B cell (primary cell): Measurements from ENCODE around the gene LIPH. TPM values are rescaled to one million over a fixed set of nuclear protein-coding genes. Genes with fewer than 3 reads are reported as not detected.

Experiments
- ATAC-seq: fragments of 200-7000 bp; cut with Tn5 transposase; one replicate; pipeline ENCODE4 v1.10.0; 2021; ENCODE audit warnings: low read depth, mild to moderate bottlenecking, moderate number of reproducible peaks, moderate library complexity
- CTCF ChIA-PET: fragments of 350-600 bp; sonication (Branson Sonifier 250); formaldehyde crosslinking; loops from one replicate; lab custom pipeline; 2021; ENCODE audit warnings: antibody characterized with exemption, inconsistent platforms; lab: Charles Lee
- POLR2A ChIA-PET: fragments of 350-600 bp; sonication (Branson Sonifier 250); formaldehyde crosslinking; loops from one replicate; lab custom pipeline; 2021; ENCODE audit warnings: antibody characterized with exemption; lab: Charles Lee
- DNase-seq: peaks from one replicate; pipeline ENCODE4 v3.0.0; 2013
- H2AFZ ChIP-seq: 2 replicates; pipeline ENCODE4 v1.6.1; 2012; ENCODE audit warnings: mild to moderate bottlenecking, low read depth, low read length; ENCODE audit not compliant: insufficient read depth, poor library complexity, severe bottlenecking
- H3K27ac ChIP-seq, 2 donors: 1 replicate in 1 of 2; 2 replicates in 1 of 2; pipeline ENCODE4 v1.5.1; 2012 to 2013; ENCODE audit warnings: low read length in 2 of 2, mild to moderate bottlenecking in 2 of 2, moderate library complexity in 1 of 2
- H3K27me3 ChIP-seq, 4 experiments: fragments of 200-600 bp in 1 of 4; sonication (generic) in 1 of 4; replicated peaks in 1 of 4; 1 replicate in 2 of 4; 2 replicates in 2 of 4; pipeline versions ENCODE4 v1.6.1 to v1.7.0; 2013 to 2016; ENCODE audit warnings: low read length in 3 of 4, mild to moderate bottlenecking in 2 of 4, mixed read lengths in 1 of 4, moderate library complexity in 1 of 4; ENCODE audit not compliant: insufficient read depth in 4 of 4, control insufficient read depth in 3 of 4; ENCODE audit errors: control extremely low read depth in 1 of 4
- H3K36me3 ChIP-seq, 2 experiments: replicated peaks in 1 of 2; 1 replicate in 1 of 2; 2 replicates in 1 of 2; pipeline versions ENCODE4 v1.6.1 to v1.7.1; 2013; ENCODE audit warnings: low read length in 1 of 2; ENCODE audit not compliant: insufficient read depth in 2 of 2, control insufficient read depth in 1 of 2; ENCODE audit errors: control extremely low read depth in 1 of 2, extremely low read depth in 1 of 2
- H3K4me1 ChIP-seq, 2 donors: fragments of 200-600 bp in 1 of 2; sonication (generic) in 1 of 2; 1 replicate in 1 of 2; 2 replicates in 1 of 2; pipeline versions ENCODE4 v1.5.1 to v1.6.1; 2013 to 2017; ENCODE audit warnings: low read length in 2 of 2; ENCODE audit not compliant: control insufficient read depth in 2 of 2, insufficient read depth in 2 of 2
- H3K4me2 ChIP-seq: replicated peaks from 2 replicates; pipeline ENCODE3; 2012; ENCODE audit warnings: mild to moderate bottlenecking, low read depth, low read length; ENCODE audit not compliant: poor library complexity, severe bottlenecking
- H3K4me3 ChIP-seq, 5 experiments: fragments of 200-600 bp in 1 of 5; sonication (generic) in 1 of 5; 1 replicate in 3 of 5; 2 replicates in 2 of 5; pipeline versions ENCODE4 v1.5.1 to v1.7.0; 2011 to 2016; ENCODE audit warnings: low read length in 4 of 5, mild to moderate bottlenecking in 4 of 5, low read depth in 2 of 5, control low read depth in 1 of 5, moderate library complexity in 1 of 5; ENCODE audit not compliant: insufficient read depth in 1 of 5; ENCODE audit errors: control extremely low read depth in 1 of 5, extremely low read depth in 1 of 5
- H3K79me2 ChIP-seq: fragments of 200-600 bp; sonication (generic); one replicate; pipeline ENCODE4 v1.6.0; 2016; ENCODE audit warnings: low read length; ENCODE audit not compliant: control insufficient read depth, insufficient read depth
- H3K9ac ChIP-seq: fragments of 200-600 bp; sonication (generic); 2 replicates; pipeline ENCODE4 v1.6.1; 2017; ENCODE audit warnings: mild to moderate bottlenecking, low read length, moderate library complexity
- H3K9me3 ChIP-seq, 3 donors: one replicate each; pipeline versions ENCODE4 v1.6.1 to v1.7.1; 2013; ENCODE audit warnings: low read length in 2 of 3; ENCODE audit not compliant: control insufficient read depth in 2 of 3, insufficient read depth in 1 of 3; ENCODE audit errors: control extremely low read depth in 1 of 3
- H4K20me1 ChIP-seq: 2 replicates; pipeline ENCODE4 v1.6.0; 2012; ENCODE audit warnings: mild to moderate bottlenecking, low read length; ENCODE audit not compliant: insufficient read depth, control insufficient read depth, poor library complexity, severe bottlenecking
- H3K27ac Mint-ChIP-seq: one replicate; pipeline ENCODE4 v1.8.0; 2021; ENCODE audit warnings: mixed read lengths
- H3K27me3 Mint-ChIP-seq: one replicate; pipeline ENCODE4 v1.8.0; 2021; ENCODE audit warnings: mixed read lengths
- H3K4me1 Mint-ChIP-seq: one replicate; pipeline ENCODE4 v1.8.0; 2021; ENCODE audit warnings: mixed read lengths
- H3K4me3 Mint-ChIP-seq: one replicate; pipeline ENCODE4 v1.8.0; 2021; ENCODE audit warnings: mixed read lengths
- H3K9me3 Mint-ChIP-seq: one replicate; pipeline ENCODE4 v1.8.0; 2022; ENCODE audit warnings: mixed read lengths; ENCODE audit not compliant: insufficient read depth
- CTCF ChIP-seq: fragments of 200-600 bp; IDR thresholded peaks from one replicate; pipeline ENCODE4 v1.8.0; 2022; ENCODE audit warnings: antibody characterized with exemption, mild to moderate bottlenecking
- EZH2 ChIP-seq: IDR thresholded peaks from 2 replicates; pipeline ENCODE4 v1.6.1; 2012; ENCODE audit warnings: borderline replicate concordance, low read depth, mild to moderate bottlenecking, moderate library complexity, low read length; ENCODE audit not compliant: insufficient read depth, poor library complexity, severe bottlenecking
- WGBS: methylation state at CpG from one replicate; pipeline ENCODE4 v1.1.5; 2013; ENCODE audit warnings: missing lambda C conversion rate; ENCODE audit not compliant: insufficient coverage; 5-methylcytosine and 5-hydroxymethylcytosine counted together
- intact Hi-C: fragments of 100-400 bp; cut with micrococcal nuclease; formaldehyde crosslinking; loops from one replicate; pipeline ENCODE4 v1.10.0; 2022
- polyA plus RNA-seq: library from polyadenylated mRNA; depleted of rRNA; stranded (reverse); fragments of >200 nt; gene quantifications from 2 replicates; pipeline ENCODE4 v1.2.3, GENCODE V29; 2012
- total RNA-seq, 2 donors: library from RNA; stranded (reverse); fragments of 120-200 nt in 1 of 2; gene quantifications; 1 replicate in 1 of 2; 2 replicates in 1 of 2; pipeline versions ENCODE4 v1.2.3 to v1.2.4, GENCODE V29; 2013 to 2022

Gene LIPH
- total and polyA plus RNA-seq, 2 donors (not counting 1 experiment from before 2014, with no cell fraction given) = not detected

- Histone ChIP-seq H3K4me1 (no peaks in the 10 kb centered on the region), H3K27me3 (no peaks in the 10 kb centered on the region), H3K4me2 (no peak overlapping the region), H3K4me3 (no peak overlapping the region), H3K36me3 (no peaks in the 10 kb centered on the region), H2AFZ (no peak overlapping the region), H4K20me1 (no peaks in the 10 kb centered on the region), H3K27ac (no peak overlapping the region), H3K9ac (no peak overlapping the region), H3K79me2 (no peaks in the 10 kb centered on the region), H3K9me3 (no peaks in the 10 kb centered on the region)
- Mint-ChIP-seq H3K4me1 (no peaks in the 10 kb centered on the region), H3K4me3 (no peak overlapping the region), H3K9me3 (no peaks in the 10 kb centered on the region), H3K27ac (no peak overlapping the region), H3K27me3 (no peaks in the 10 kb centered on the region)
- intact Hi-C loops = no loop called here
- TF ChIP-seq EZH2 = no peak
- no peak for TF ChIP-seq CTCF
- DNase-seq (no peak), ATAC-seq (no peak)
- ChIA-PET POLR2A (no interaction called here), CTCF (no interaction called here)
- 100% methylated on average over 1 of the region's 3 CpGs for WGBS
Measured at GRCh38 chr3:185549651-185550111, 2.7 kb downstream of the LIPH start.

- Histone ChIP-seq H3K4me1 (no peaks in the 10 kb centered on the region), H4K20me1 (no peaks in the 10 kb centered on the region), H3K27me3 (no peaks in the 10 kb centered on the region), H3K9ac (no peak overlapping the region), H3K27ac (no peak overlapping the region), H3K36me3 (no peaks in the 10 kb centered on the region), H3K79me2 (no peaks in the 10 kb centered on the region), H2AFZ (no peak overlapping the region), H3K9me3 (no peaks in the 10 kb centered on the region), H3K4me2 (no peak overlapping the region), H3K4me3 (no peak overlapping the region)
- TF ChIP-seq CTCF = no peak
- no peak for TF ChIP-seq EZH2
- Mint-ChIP-seq H3K27ac (no peak overlapping the region), H3K4me3 (no peak overlapping the region), H3K9me3 (no peaks in the 10 kb centered on the region), H3K27me3 (peaks cover under 1% of the 10 kb centered on the region), H3K4me1 (no peaks in the 10 kb centered on the region)
- ChIA-PET CTCF (no interaction called here), POLR2A (no interaction called here)
- ATAC-seq (no peak), DNase-seq (no peak)
- no CpG with 5 or more reads among the region's 3 CpGs for WGBS
- intact Hi-C loops = no loop called here
Measured at GRCh38 chr3:185549122-185549521, 3.3 kb downstream of the LIPH start.
